ENCODE results near the gene NCKAP5. TPM values are rescaled to one million over a fixed set of nuclear protein-coding genes. Genes with fewer than 3 reads are reported as not detected.

The NCKAP5 gene
- total and polyA plus RNA-seq, 2 experiments from 2014 or later, result 0.65 to 0.86 TPM

- in situ Hi-C loops (cut with MboI), result no loop called here
- Histone ChIP-seq H3K27ac (no peak overlapping the region), H3F3A (ENCODE audit: insufficient read depth) (no peaks in the 10 kb centered on the region), H3K9me2 (ENCODE audit: insufficient read depth) (no peaks in the 10 kb centered on the region), H4K20me1 (ENCODE audit: insufficient read depth) (no peaks in the 10 kb centered on the region), H3K9me3 (ENCODE audit: low read depth) (no peaks in the 10 kb centered on the region), H2AFZ (no peak overlapping the region), H3K9ac (no peak overlapping the region), H3K4me1 (ENCODE audit: insufficient read depth) (no peaks in the 10 kb centered on the region), H3K27me3 (replicated peaks; ENCODE audit: insufficient read depth) (peaks cover 47% of the 10 kb centered on the region), H3K36me3 (ENCODE audit: low read depth) (no peaks in the 10 kb centered on the region), H3K4me2 (ENCODE audit: unreplicated experiment) (no peak overlapping the region), H3K79me2 (ENCODE audit: insufficient read depth) (no peaks in the 10 kb centered on the region), H3K4me3 (no peak overlapping the region)
- TF ChIP-seq EZH2 (IDR thresholded peaks at IDR 0.05; ENCODE audit: insufficient read depth, poor library complexity, severe bottlenecking) (no peak), EZH2phosphoT487 (IDR thresholded peaks at IDR 0.05; ENCODE audit: insufficient read depth, low read depth) (no peak)
- WGBS, 2 experiments (ENCODE audit: low coverage in 1 of 2, low lambda C conversion rate in 2 of 2, missing lambda C conversion rate in 2 of 2), result 67% methylated on average over 2 of the region's 2 CpGs
- no peak for DNase-seq
Measured at GRCh38 chr2:132664096-132664495, 904.2 kb downstream of the NCKAP5 start.

- H3K9ac ChIP-seq, result no peak overlapping the region
- no peak for TF ChIP-seq EZH2phosphoT487 (IDR thresholded peaks at IDR 0.05; ENCODE audit: insufficient read depth, low read depth)
- TF ChIP-seq EZH2 (IDR thresholded peaks at IDR 0.05; ENCODE audit: insufficient read depth, poor library complexity, severe bottlenecking), result no peak
- H3K36me3 ChIP-seq (ENCODE audit: low read depth), result no peaks in the 10 kb centered on the region
- no peaks in the 10 kb centered on the region for H3K9me2 ChIP-seq (ENCODE audit: insufficient read depth)
- no peaks in the 10 kb centered on the region for H3K9me3 ChIP-seq (ENCODE audit: low read depth)
- H3K27ac ChIP-seq, result no peak overlapping the region
- DNase-seq, result no peak
- H3K27me3 ChIP-seq (replicated peaks; ENCODE audit: insufficient read depth), result peaks cover 33% of the 10 kb centered on the region
- H3K4me3 ChIP-seq, result no peak overlapping the region
- no peaks in the 10 kb centered on the region for H3K4me1 ChIP-seq (ENCODE audit: insufficient read depth)
- in situ Hi-C loops (cut with MboI), result no loop called here
- H2AFZ ChIP-seq, result no peak overlapping the region
- no peak overlapping the region for H3K4me2 ChIP-seq (ENCODE audit: unreplicated experiment)
- H4K20me1 ChIP-seq (ENCODE audit: insufficient read depth), result no peaks in the 10 kb centered on the region
- WGBS, 2 experiments (ENCODE audit: low coverage in 1 of 2, low lambda C conversion rate in 2 of 2, missing lambda C conversion rate in 2 of 2), result 51 to 55% methylated on average over 3 of the region's 3 CpGs
- H3F3A ChIP-seq (ENCODE audit: insufficient read depth), result no peaks in the 10 kb centered on the region
- no peaks in the 10 kb centered on the region for H3K79me2 ChIP-seq (ENCODE audit: insufficient read depth)
Measured at GRCh38 chr2:132662732-132663131, 905.5 kb downstream of the NCKAP5 start.

GRCh38 chr2:132659331-132659730, 908.9 kb downstream of the NCKAP5 start:
- Histone ChIP-seq H3K4me1 (ENCODE audit: insufficient read depth) (no peaks in the 10 kb centered on the region), H3K4me2 (ENCODE audit: unreplicated experiment) (no peak overlapping the region), H3K9me2 (ENCODE audit: insufficient read depth) (no peaks in the 10 kb centered on the region), H3K79me2 (ENCODE audit: insufficient read depth) (no peaks in the 10 kb centered on the region), H3K27me3 (replicated peaks; ENCODE audit: insufficient read depth) (peaks cover 8% of the 10 kb centered on the region; the same call in 1 of the 2 replicates), H4K20me1 (ENCODE audit: insufficient read depth) (no peaks in the 10 kb centered on the region), H3K9me3 (ENCODE audit: low read depth) (no peaks in the 10 kb centered on the region), H3K9ac (no peak overlapping the region), H3K36me3 (ENCODE audit: low read depth) (no peaks in the 10 kb centered on the region), H3K27ac (no peak overlapping the region), H3F3A (ENCODE audit: insufficient read depth) (no peaks in the 10 kb centered on the region), H2AFZ (no peak overlapping the region), H3K4me3 (no peak overlapping the region)
- in situ Hi-C loops (cut with MboI), result no loop called here
- WGBS, 2 experiments (ENCODE audit: low coverage in 1 of 2, low lambda C conversion rate in 2 of 2, missing lambda C conversion rate in 2 of 2), result 40 to 53% methylated on average over 3 of the region's 3 CpGs
- TF ChIP-seq EZH2phosphoT487 (IDR thresholded peaks at IDR 0.05; ENCODE audit: insufficient read depth, low read depth) (no peak), EZH2 (IDR thresholded peaks at IDR 0.05; ENCODE audit: insufficient read depth, poor library complexity, severe bottlenecking) (no peak)
- DNase-seq, result no peak

- Histone ChIP-seq H3K27ac (no peak overlapping the region), H3K9me3 (ENCODE audit: low read depth) (no peaks in the 10 kb centered on the region), H3K79me2 (ENCODE audit: insufficient read depth) (no peaks in the 10 kb centered on the region), H3K4me1 (ENCODE audit: insufficient read depth) (no peaks in the 10 kb centered on the region), H3K4me3 (no peak overlapping the region), H3K9ac (no peak overlapping the region), H3K9me2 (ENCODE audit: insufficient read depth) (no peaks in the 10 kb centered on the region), H4K20me1 (ENCODE audit: insufficient read depth) (no peaks in the 10 kb centered on the region), H3K4me2 (ENCODE audit: unreplicated experiment) (no peak overlapping the region), H2AFZ (no peak overlapping the region), H3K27me3 (replicated peaks; ENCODE audit: insufficient read depth) (peaks cover 7% of the 10 kb centered on the region; the same call in 1 of the 2 replicates), H3F3A (ENCODE audit: insufficient read depth) (no peaks in the 10 kb centered on the region), H3K36me3 (ENCODE audit: low read depth) (no peaks in the 10 kb centered on the region)
- TF ChIP-seq EZH2phosphoT487 (IDR thresholded peaks at IDR 0.05; ENCODE audit: insufficient read depth, low read depth), result no peak
- DNase-seq, result no peak
- in situ Hi-C loops (cut with MboI), result no loop called here
- 3 to 4% methylated on average over 7 of the region's 7 CpGs for WGBS, 2 experiments (ENCODE audit: low coverage in 1 of 2, low lambda C conversion rate in 2 of 2, missing lambda C conversion rate in 2 of 2)
Measured at GRCh38 chr2:132656266-132656975, 911.8 kb downstream of the NCKAP5 start.

Measured in GM23248 (cell line).